ENCODE results near the gene ZNF598. TPM values are rescaled to one million over a fixed set of nuclear protein-coding genes. Genes with fewer than 3 reads are reported as not detected.

The ZNF598 gene
- total RNA-seq, 1 donor from 2014 or later = 48.8 TPM

DNA sequence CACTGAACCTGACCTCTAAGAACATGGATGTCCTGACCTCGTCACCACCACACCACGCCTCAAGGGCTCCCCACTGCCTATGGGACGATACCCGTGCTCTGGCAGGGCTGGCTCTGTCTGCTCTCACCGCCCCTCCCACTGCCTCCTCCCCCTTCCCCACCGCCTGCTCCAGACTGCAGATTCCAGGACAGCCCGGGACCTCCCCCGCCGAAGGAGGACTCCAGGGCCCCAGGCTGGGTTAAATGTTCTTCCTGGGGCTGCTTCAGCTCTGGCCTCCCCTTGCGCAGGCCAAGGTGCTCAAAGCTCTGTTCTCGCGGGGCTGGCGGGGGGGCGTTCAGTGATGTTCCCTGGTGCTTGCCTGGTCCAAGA lies 13.1 kb upstream of the ZNF598 start:
- no peak for DNase-seq (ENCODE audit: low read depth)
- peak overlapping the region; percentile 50 for H3K4me3 ChIP-seq (ENCODE audit: low read depth, low read length)
- TF ChIP-seq, protein P1, sequence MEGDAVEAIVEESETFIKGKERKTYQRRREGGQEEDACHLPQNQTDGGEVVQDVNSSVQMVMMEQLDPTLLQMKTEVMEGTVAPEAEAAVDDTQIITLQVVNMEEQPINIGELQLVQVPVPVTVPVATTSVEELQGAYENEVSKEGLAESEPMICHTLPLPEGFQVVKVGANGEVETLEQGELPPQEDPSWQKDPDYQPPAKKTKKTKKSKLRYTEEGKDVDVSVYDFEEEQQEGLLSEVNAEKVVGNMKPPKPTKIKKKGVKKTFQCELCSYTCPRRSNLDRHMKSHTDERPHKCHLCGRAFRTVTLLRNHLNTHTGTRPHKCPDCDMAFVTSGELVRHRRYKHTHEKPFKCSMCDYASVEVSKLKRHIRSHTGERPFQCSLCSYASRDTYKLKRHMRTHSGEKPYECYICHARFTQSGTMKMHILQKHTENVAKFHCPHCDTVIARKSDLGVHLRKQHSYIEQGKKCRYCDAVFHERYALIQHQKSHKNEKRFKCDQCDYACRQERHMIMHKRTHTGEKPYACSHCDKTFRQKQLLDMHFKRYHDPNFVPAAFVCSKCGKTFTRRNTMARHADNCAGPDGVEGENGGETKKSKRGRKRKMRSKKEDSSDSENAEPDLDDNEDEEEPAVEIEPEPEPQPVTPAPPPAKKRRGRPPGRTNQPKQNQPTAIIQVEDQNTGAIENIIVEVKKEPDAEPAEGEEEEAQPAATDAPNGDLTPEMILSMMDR (conservative IDR thresholded peaks at IDR 0.05; ENCODE audit: low read depth, low read length) = no peak

DNA sequence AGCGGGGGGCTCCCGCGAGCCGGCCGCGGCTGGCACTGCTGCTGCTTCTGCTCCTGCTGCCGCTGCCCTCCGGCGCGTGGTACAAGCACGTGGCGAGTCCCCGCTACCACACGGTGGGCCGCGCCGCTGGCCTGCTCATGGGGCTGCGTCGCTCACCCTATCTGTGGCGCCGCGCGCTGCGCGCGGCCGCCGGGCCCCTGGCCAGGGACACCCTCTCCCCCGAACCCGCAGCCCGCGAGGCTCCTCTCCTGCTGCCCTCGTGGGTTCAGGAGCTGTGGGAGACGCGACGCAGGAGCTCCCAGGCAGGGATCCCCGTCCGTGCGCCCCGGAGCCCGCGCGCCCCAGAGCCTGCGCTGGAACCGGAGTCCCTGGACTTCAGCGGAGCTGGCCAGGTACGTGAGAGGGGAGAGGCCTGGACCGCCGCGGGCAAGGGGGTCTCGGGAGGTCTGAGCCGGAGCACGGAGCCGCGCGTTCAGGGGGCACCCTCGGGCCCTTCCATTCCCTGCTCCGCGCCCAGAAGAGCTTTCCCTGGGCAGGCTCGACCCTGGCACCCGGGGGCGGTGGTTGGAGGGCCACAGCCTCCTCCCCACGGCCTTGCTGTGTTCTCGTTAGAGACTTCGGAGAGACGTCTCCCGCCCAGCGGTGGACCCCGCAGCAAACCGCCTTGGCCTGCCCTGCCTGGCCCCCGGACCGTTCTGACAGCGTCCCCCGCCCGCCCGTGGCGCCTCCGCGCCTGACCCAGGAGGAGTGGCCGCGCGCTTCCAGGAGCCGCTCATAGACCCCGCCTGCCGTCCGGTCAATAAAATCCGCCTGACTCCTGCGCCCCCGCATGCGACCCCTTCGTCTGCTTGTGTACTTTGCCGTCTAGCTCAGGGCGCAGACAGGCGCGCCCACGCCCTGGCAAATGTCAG lies 10.6 kb upstream of the ZNF598 start:
- no peak overlapping the region for H3K4me3 ChIP-seq (ENCODE audit: low read depth, low read length)
- DNase-seq (ENCODE audit: low read depth) = no peak

DNA sequence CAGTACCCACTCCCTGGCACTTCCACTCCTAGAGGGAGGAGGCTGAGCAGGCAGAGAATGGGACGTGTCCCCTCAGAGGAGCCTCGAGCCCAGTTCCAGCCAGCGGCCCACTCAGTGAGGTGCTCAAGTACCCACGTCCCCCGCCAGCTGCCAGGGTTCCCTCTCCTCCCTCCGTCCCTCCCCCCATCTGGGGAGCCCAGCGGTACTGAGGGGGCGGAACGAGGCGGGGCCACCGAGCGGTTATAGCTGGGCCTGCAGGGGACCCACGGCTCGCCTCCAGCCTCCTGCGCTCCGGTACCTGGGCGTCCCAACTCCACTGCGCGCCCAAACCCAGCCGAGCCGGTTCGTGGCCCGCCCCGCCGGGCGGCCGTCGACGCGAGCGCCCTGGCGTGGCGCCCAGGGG lies 9.9 kb upstream of the ZNF598 start, which contains the start of gene NPW:
Gene NPW (plus strand): TSS at position 268 of the 403 bp plus-strand sequence.
- DNase-seq (ENCODE audit: low read depth) = no peak
- H3K4me3 ChIP-seq (ENCODE audit: low read depth, low read length) = no peak within 1 kb of the TSS
- TF ChIP-seq, protein P1 (conservative IDR thresholded peaks at IDR 0.05; ENCODE audit: low read depth, low read length) = no peak

More for the DNA sequence above, 10.6 kb upstream of the ZNF598 start:
- TF ChIP-seq, protein P1 (conservative IDR thresholded peaks at IDR 0.05; ENCODE audit: low read depth, low read length) = no peak

DNA sequence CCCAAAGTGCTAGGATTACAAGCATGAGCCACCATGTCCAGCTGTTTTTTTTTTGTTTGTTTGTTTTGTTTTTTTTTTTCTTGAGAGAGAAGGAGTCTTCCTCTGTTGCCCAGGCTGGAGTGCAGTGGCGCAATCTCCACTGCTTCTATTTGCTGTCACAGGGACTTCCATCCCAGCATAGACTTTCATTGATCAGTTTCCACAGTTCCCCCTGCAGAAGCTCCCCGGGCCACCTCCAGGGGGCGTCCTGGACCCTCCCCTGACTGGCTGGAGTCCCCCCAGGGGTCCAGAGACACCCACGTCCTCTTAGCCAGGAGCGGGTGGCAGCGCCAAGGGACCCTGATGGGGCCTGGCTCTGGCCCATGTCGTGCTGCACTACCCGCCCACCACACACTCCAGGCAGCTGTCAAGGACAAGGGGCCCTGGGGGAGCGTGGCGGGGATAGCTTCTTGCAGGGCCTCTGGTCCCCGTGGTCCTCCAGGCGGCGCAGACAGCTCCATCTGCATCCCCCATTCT lies 6.8 kb upstream of the ZNF598 start:
- TF ChIP-seq, protein P1 (conservative IDR thresholded peaks at IDR 0.05; ENCODE audit: low read depth, low read length) = peak; percentile 52
- DNase-seq (ENCODE audit: low read depth) = no peak

DNA sequence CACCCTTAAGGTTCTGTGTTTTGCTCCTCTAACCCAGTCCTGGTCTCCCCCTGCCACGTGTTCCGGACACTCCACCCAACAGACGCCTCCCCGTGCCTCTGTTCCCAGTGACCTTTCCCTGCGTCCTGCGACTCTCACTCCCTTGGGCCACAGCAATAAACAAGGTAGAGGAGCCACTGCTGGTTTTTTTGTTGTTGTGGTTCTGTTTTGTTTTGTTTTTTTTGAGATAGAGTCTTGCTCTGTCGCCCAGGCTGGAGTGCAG lies 6.3 kb upstream of the ZNF598 start:
- no peak for DNase-seq (ENCODE audit: low read depth)
- no peak overlapping the region for H3K4me3 ChIP-seq (ENCODE audit: low read depth, low read length)
- TF ChIP-seq, protein P1 (conservative IDR thresholded peaks at IDR 0.05; ENCODE audit: low read depth, low read length) = no peak

More for the DNA sequence above, 6.8 kb upstream of the ZNF598 start:
- H3K4me3 ChIP-seq (ENCODE audit: low read depth, low read length) = no peak overlapping the region

DNA sequence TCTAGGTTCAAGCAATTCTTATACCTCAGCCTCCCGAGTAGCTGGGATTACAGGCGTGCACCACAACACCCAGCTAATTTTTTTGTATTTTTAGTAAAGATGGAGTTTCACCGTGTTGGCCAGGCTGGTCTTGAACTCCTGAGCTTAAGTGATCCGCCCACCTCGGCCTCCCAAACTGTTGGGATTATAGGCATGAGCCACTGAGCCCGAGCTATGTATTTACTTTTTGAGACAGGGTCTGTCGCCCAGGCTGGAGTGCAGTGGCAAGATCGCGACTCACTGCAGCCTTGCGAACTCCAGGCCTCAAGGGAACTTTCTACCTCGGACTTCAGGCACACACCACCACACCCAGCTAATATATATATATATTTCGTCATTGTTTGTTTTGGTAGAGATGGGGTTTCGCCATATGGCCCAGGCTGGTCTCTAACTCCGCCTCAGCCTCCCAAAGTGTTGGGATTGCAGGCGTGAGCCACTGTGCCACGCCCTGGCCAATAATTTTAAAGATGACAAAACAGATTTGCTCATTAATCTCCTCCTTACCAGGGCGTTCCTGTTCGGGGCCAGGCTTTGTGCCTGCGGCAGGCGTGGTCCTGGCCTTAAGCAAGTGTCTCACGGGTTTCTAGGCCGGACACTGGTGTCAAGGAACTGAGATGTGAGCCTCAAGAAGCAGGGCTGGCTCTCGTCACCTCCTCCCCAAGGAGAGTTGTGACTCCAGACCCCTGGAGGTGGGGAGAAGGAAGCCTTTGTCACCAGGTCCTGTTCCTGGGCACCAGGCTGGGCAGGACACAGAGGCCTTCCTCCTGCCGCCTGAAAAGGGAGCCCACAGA lies 5.7 kb upstream of the ZNF598 start:
- no peak for DNase-seq (ENCODE audit: low read depth)
- H3K4me3 ChIP-seq (ENCODE audit: low read depth, low read length) = no peak overlapping the region
- TF ChIP-seq, protein P1 (conservative IDR thresholded peaks at IDR 0.05; ENCODE audit: low read depth, low read length) = no peak
